ENCODE results near the gene PLEKHG4B.
"Not testable (repeated sequence)": the region's sequence is repeated elsewhere in the genome, so short reads cannot be mapped to it uniquely, and the experiment has no call there.

Gene PLEKHG4B, protein sequence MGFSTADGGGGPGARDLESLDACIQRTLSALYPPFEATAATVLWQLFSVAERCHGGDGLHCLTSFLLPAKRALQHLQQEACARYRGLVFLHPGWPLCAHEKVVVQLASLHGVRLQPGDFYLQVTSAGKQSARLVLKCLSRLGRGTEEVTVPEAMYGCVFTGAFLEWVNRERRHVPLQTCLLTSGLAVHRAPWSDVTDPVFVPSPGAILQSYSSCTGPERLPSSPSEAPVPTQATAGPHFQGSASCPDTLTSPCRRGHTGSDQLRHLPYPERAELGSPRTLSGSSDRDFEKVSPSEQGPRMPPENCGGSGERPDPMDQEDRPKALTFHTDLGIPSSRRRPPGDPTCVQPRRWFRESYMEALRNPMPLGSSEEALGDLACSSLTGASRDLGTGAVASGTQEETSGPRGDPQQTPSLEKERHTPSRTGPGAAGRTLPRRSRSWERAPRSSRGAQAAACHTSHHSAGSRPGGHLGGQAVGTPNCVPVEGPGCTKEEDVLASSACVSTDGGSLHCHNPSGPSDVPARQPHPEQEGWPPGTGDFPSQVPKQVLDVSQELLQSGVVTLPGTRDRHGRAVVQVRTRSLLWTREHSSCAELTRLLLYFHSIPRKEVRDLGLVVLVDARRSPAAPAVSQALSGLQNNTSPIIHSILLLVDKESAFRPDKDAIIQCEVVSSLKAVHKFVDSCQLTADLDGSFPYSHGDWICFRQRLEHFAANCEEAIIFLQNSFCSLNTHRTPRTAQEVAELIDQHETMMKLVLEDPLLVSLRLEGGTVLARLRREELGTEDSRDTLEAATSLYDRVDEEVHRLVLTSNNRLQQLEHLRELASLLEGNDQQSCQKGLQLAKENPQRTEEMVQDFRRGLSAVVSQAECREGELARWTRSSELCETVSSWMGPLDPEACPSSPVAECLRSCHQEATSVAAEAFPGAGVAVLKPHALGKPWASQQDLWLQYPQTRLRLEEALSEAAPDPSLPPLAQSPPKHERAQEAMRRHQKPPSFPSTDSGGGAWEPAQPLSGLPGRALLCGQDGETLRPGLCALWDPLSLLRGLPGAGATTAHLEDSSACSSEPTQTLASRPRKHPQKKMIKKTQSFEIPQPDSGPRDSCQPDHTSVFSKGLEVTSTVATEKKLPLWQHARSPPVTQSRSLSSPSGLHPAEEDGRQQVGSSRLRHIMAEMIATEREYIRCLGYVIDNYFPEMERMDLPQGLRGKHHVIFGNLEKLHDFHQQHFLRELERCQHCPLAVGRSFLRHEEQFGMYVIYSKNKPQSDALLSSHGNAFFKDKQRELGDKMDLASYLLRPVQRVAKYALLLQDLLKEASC (N-terminal part only)

GRCh38 chr5:91556-92263 lies at the start of gene PLEKHG4B:
Gene PLEKHG4B (plus strand): TSS chr5:92168. CDS start chr5:92232, 64 bp downstream.
- no peak for DNase-seq (ENCODE audit: low read depth)
- no peak for TF ChIP-seq CTCF (IDR thresholded peaks at IDR 0.05; ENCODE audit: control insufficient read depth, extremely low read depth, insufficient read depth)
- H3K4me3 ChIP-seq (ENCODE audit: low read depth, low read length) = no peak within 1 kb of the TSS

- no peak overlapping the region for H3K4me3 ChIP-seq (ENCODE audit: low read depth, low read length)
- peak; percentile 79 for TF ChIP-seq CTCF (IDR thresholded peaks at IDR 0.05; ENCODE audit: control insufficient read depth, extremely low read depth, insufficient read depth)
- no peak for DNase-seq (ENCODE audit: low read depth)
Observed at GRCh38 chr5:42250-42649, 49.7 kb upstream of the PLEKHG4B start.

DNA sequence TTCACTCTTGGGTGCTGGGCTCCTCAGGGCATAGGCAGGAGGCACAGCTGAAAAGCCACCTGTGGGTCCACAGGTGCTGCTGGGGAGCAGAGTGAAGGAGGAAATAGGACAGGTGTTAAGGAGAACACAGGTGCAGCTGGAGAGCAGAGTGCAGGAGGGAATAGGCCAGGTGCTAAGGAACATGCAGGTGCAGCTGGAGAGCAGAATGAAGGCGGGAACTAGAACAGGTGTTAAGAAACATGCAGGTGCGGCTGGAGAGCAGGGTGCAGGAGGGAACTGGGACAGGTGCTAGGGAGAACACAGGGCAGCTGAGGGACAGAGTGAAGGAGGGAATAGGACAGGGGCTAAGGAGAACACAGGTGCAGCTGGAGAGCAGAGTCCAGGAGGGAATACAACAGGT lies 43.8 kb upstream of the PLEKHG4B start:
- no peak overlapping the region for H3K4me3 ChIP-seq (ENCODE audit: low read depth, low read length)
- no peak for DNase-seq (ENCODE audit: low read depth)
- no peak for TF ChIP-seq CTCF (IDR thresholded peaks at IDR 0.05; ENCODE audit: control insufficient read depth, extremely low read depth, insufficient read depth)

DNA sequence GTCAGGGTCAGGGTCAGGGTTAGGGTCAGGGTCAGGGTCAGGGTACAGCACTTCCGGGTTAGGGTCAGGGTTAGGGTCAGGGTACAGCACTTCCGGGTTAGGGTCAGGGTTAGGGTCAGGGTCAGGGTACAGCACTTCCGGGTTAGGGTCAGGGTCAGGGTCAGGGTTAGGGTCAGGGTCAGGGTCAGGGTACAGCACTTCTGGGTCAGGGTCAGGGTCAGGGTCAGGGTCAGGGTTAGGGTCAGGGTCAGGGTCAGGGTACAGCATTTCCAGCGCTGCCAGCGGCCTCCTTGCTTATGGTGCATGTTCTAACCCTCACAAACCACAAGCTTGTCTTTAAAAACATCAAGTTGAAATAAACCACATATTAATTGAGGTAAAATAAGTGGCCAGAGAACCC lies 42.4 kb upstream of the PLEKHG4B start:
- not testable (repeated sequence) for H3K4me3 ChIP-seq (ENCODE audit: low read depth, low read length); DNase-seq (ENCODE audit: low read depth)

DNA sequence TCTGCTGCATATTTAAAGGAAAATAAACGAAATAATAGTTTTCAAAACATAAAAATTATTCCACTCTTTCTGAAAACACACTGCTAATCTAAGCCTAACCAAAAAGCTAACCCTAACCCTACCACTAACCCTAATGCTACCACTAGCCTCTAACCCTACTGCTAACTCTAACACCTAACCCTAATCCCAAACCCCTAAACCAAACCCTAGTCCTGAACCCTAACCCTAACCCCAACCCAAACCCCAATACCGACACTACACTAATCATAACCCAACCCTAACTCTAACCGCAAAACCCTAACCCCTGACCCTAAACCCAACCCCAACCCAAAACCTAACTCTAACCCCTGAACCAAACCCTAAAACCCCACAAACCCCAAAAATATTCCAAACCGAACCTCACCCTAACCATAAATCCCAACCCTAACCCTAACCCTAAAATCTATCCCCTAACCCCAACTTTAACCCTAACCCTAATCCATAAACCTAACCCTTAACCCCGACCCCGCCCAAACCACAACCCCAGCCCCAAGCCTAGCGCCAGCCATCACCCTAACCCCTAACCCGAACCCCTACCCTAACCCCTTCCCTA lies 41.9 kb upstream of the PLEKHG4B start:
- no peak for DNase-seq (ENCODE audit: low read depth)
- TF ChIP-seq CTCF (IDR thresholded peaks at IDR 0.05; ENCODE audit: control insufficient read depth, extremely low read depth, insufficient read depth) = no peak
- H3K4me3 ChIP-seq (ENCODE audit: low read depth, low read length) = no peak overlapping the region

DNA sequence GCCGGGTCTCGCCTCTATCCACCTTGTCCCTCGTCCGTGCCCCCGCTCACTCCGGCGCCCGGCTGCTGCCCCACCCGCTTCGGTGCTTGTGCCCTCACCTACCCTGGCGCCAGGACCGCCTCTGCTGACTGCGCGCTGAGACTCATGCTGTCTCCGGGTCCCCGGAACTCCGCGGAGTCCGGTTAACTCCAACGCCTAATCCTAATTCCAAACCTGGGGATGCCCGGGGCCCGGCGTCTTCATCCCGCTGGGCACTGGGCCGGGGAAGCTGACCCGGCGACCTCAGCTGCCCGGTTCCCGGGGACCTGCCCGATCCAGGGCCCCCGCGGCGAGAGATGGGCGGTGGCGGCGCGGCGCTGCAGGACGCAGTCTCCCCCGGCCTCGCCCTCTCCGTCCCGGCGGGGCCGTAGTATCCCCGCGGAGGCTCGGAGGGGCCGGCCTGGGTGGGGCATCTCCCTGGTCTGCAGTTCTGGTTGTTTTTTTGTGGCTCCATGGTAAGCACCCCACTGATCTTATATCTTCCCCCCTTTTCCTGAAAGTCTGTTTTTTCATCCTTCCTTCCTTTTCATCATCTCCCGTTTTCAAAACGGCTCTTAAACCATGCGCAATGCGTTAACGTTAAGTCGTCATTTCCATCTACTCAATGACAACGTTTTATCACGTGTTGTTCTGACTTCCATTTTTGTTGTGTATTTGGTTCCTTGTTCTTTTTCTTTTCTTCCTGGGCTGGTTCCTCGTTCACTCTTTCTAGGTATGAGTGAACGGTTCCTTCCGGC lies 41.1 kb upstream of the PLEKHG4B start:
- no peak for TF ChIP-seq CTCF (IDR thresholded peaks at IDR 0.05; ENCODE audit: control insufficient read depth, extremely low read depth, insufficient read depth)
- H3K4me3 ChIP-seq (ENCODE audit: low read depth, low read length) = no peak overlapping the region
- DNase-seq (ENCODE audit: low read depth) = no peak
